HAP-1 (cell line): ENCODE measurements around the gene PALD1.
A peak's percentile ranks its signal among the peaks of the same experiment; 100 is the strongest.

ENCODE experiments used
- DNase-seq, 2 experiments: peaks; one replicate each; pipeline ENCODE4 v3.0.0-alpha.2; 2016 to 2020; ENCODE audit warnings: low spot score in 2 of 2
- H3K27me3 ChIP-seq: fragments of 250-450 bp; sonication (Bioruptor Pico); 2 replicates; pipeline ENCODE4 v1.5.1; 2020; ENCODE audit warnings: low read depth, mild to moderate bottlenecking, moderate library complexity
- H3K36me3 ChIP-seq: fragments of 250-450 bp; sonication (Bioruptor Pico); replicated peaks from 2 replicates; pipeline ENCODE4 v1.5.1; 2020; ENCODE audit warnings: mild to moderate bottlenecking
- H3K4me1 ChIP-seq: fragments of 250-450 bp; sonication (Bioruptor Pico); 2 replicates; pipeline ENCODE4 v1.5.1; 2020; ENCODE audit warnings: mild to moderate bottlenecking
- H3K4me3 ChIP-seq: fragments of 250-450 bp; sonication (Bioruptor Pico); 2 replicates; pipeline ENCODE4 v1.5.1; 2020; ENCODE audit warnings: mild to moderate bottlenecking, moderate library complexity
- H3K9me3 ChIP-seq: fragments of 250-450 bp; sonication (Bioruptor Pico); 2 replicates; pipeline ENCODE4 v1.5.1; 2020; ENCODE audit warnings: mild to moderate bottlenecking, moderate library complexity
- in situ Hi-C: fragments of 300-500 bp; cut with MboI; formaldehyde crosslinking; loops from 3 replicates; pipeline ENCODE4 v1.14.3; 2020; ENCODE audit warnings: low sequenced_read_pairs, inconsistent platforms, mixed read lengths

PALD1 gene

GRCh38 chr10:70478191-70479164 lies at the start of gene PALD1:
PALD1 (plus strand) TSS chr10:70478767; CDS start chr10:70525952, 47,185 bp downstream.
- peak within 1 kb of the TSS; percentile 66 for H3K4me3 ChIP-seq
- peaks cover 9% of the 10 kb centered on the region for H3K4me1 ChIP-seq
- H3K27me3 ChIP-seq, result no peaks in the 10 kb centered on the region
- peak; percentile 71 to 87 for DNase-seq
- H3K9me3 ChIP-seq, result no peaks in the 10 kb centered on the region
- in situ Hi-C loops, result no loop called here
- 0 out of 2 replicates have a peak, but pooled peaks cover 2% of the 10 kb centered on the region for H3K36me3 ChIP-seq

GRCh38 chr10:70430493-70431445 lies 47.8 kb upstream of the PALD1 start:
- no peak for DNase-seq
- in situ Hi-C loops, result no loop called here
- Histone ChIP-seq H3K4me1 (no peaks in the 10 kb centered on the region), H3K4me3 (no peak overlapping the region), H3K9me3 (no peaks in the 10 kb centered on the region), H3K36me3 (peaks cover 24% of the 10 kb centered on the region), H3K27me3 (no peaks in the 10 kb centered on the region)

- Histone ChIP-seq H3K27me3 (no peaks in the 10 kb centered on the region), H3K4me1 (no peaks in the 10 kb centered on the region), H3K36me3 (peaks cover 15% of the 10 kb centered on the region), H3K9me3 (no peaks in the 10 kb centered on the region), H3K4me3 (no peak overlapping the region)
- in situ Hi-C loops, result no loop called here
- DNase-seq, result no peak
Measured at GRCh38 chr10:70432101-70432500, 46.5 kb upstream of the PALD1 start.

GRCh38 chr10:70432561-70433263 lies 45.9 kb upstream of the PALD1 start:
- H3K4me1 ChIP-seq, result no peaks in the 10 kb centered on the region
- DNase-seq, result no peak
- in situ Hi-C loops, result no loop called here
- H3K9me3 ChIP-seq, result no peaks in the 10 kb centered on the region
- peaks cover 10% of the 10 kb centered on the region for H3K36me3 ChIP-seq
- no peak overlapping the region for H3K4me3 ChIP-seq
- H3K27me3 ChIP-seq, result no peaks in the 10 kb centered on the region

GRCh38 chr10:70433581-70434280 lies 44.8 kb upstream of the PALD1 start:
- in situ Hi-C loops, result no loop called here
- H3K36me3 ChIP-seq, result peaks cover 10% of the 10 kb centered on the region
- H3K4me3 ChIP-seq, result no peak overlapping the region
- H3K4me1 ChIP-seq, result no peaks in the 10 kb centered on the region
- H3K9me3 ChIP-seq, result no peaks in the 10 kb centered on the region
- DNase-seq, result no peak
- no peaks in the 10 kb centered on the region; the same call in 1 of the 2 replicates for H3K27me3 ChIP-seq

GRCh38 chr10:70435241-70436085 lies 43.1 kb upstream of the PALD1 start:
- no peak for DNase-seq
- H3K27me3 ChIP-seq, result peaks cover 1% of the 10 kb centered on the region
- peaks cover 3% of the 10 kb centered on the region for H3K36me3 ChIP-seq
- no peaks in the 10 kb centered on the region for H3K4me1 ChIP-seq
- no peak overlapping the region for H3K4me3 ChIP-seq
- no peaks in the 10 kb centered on the region for H3K9me3 ChIP-seq
- in situ Hi-C loops, result no loop called here

- H3K36me3 ChIP-seq, result no peaks in the 10 kb centered on the region
- no peaks in the 10 kb centered on the region for H3K4me1 ChIP-seq
- in situ Hi-C loops, result no loop called here
- peaks cover 21% of the 10 kb centered on the region for H3K27me3 ChIP-seq
- DNase-seq, result no peak
- H3K4me3 ChIP-seq, result no peak overlapping the region
- no peaks in the 10 kb centered on the region for H3K9me3 ChIP-seq
Measured at GRCh38 chr10:70437721-70438120, 40.8 kb upstream of the PALD1 start.

- no peaks in the 10 kb centered on the region for H3K9me3 ChIP-seq
- peaks cover 21% of the 10 kb centered on the region for H3K27me3 ChIP-seq
- in situ Hi-C loops, result no loop called here
- no peaks in the 10 kb centered on the region for H3K36me3 ChIP-seq
- H3K4me1 ChIP-seq, result no peaks in the 10 kb centered on the region
- H3K4me3 ChIP-seq, result peak overlapping the region; percentile 6; the same call in 1 of the 2 replicates
- no peak for DNase-seq
Measured at GRCh38 chr10:70440296-70441160, 38.0 kb upstream of the PALD1 start.

GRCh38 chr10:70441161-70441894 lies 37.2 kb upstream of the PALD1 start, which contains the start of gene NODAL:
NODAL (minus strand) TSS chr10:70441681; CDS start chr10:70441667, 14 bp downstream.
- H3K27me3 ChIP-seq, result peaks cover 21% of the 10 kb centered on the region
- no peak for DNase-seq
- in situ Hi-C loops, result no loop called here
- no peaks in the 10 kb centered on the region for H3K4me1 ChIP-seq
- H3K36me3 ChIP-seq, result no peaks in the 10 kb centered on the region
- no peaks in the 10 kb centered on the region for H3K9me3 ChIP-seq
- peak within 1 kb of the TSS; percentile 6; the same call in 1 of the 2 replicates for H3K4me3 ChIP-seq

GRCh38 chr10:70441895-70442309 lies 36.7 kb upstream of the PALD1 start:
- no peaks in the 10 kb centered on the region for H3K4me1 ChIP-seq
- in situ Hi-C loops, result no loop called here
- no peak for DNase-seq

More at GRCh38 chr10:70441895-70442309, 36.7 kb upstream of the PALD1 start:
- H3K9me3 ChIP-seq, result no peaks in the 10 kb centered on the region
- no peak overlapping the region for H3K4me3 ChIP-seq
- H3K27me3 ChIP-seq, result peaks cover 21% of the 10 kb centered on the region
- H3K36me3 ChIP-seq, result no peaks in the 10 kb centered on the region
